Activated naive CD4-positive, alpha-beta T cell treated with anti-CD3 and anti-CD28 coated beads, Interleukin-2, amount 10 ng/mL, durations not matched to agents 7 days and 5 days (primary cell): ENCODE results near the gene P2RY14.

Experiments
- CTCF ChIA-PET: fragments of 350-600 bp; sonication (Branson Sonifier 250); formaldehyde crosslinking; loops from one replicate; lab custom pipeline; 2021; ENCODE audit warnings: antibody characterized with exemption; lab: Charles Lee
- DNase-seq: peaks from one replicate; pipeline ENCODE4 v3.0.0-alpha.2; 2020
- H3K27ac Mint-ChIP-seq: one replicate; pipeline ENCODE4 v1.8.0; 2021; ENCODE audit warnings: mild to moderate bottlenecking, moderate library complexity, mixed read lengths
- H3K27me3 Mint-ChIP-seq: one replicate; pipeline ENCODE4 v1.8.0; 2021; ENCODE audit warnings: mild to moderate bottlenecking, mixed read lengths
- H3K36me3 Mint-ChIP-seq: one replicate; pipeline ENCODE4 v1.8.0; 2021; ENCODE audit warnings: mixed read lengths
- H3K4me1 Mint-ChIP-seq: one replicate; pipeline ENCODE4 v1.8.0; 2021; ENCODE audit warnings: mixed read lengths
- H3K4me3 Mint-ChIP-seq: one replicate; pipeline ENCODE4 v1.8.0; 2021; ENCODE audit warnings: mild to moderate bottlenecking, moderate library complexity, mixed read lengths
- H3K9me3 Mint-ChIP-seq: one replicate; pipeline ENCODE4 v1.8.0; 2021; ENCODE audit warnings: mixed read lengths

The P2RY14 gene

GRCh38 chr3:151290673-151291072, 12.3 kb upstream of the P2RY14 start:
- DNase-seq = no peak
- CTCF ChIA-PET = interaction anchor here (1.5 kb wide), 1 partner anchor 128 kb away, joined by 4 read pairs; no protein-coding TSS in a partner anchor

GRCh38 chr3:151289445-151289844, 11.1 kb upstream of the P2RY14 start:
- Mint-ChIP-seq H3K9me3 (no peaks in the 10 kb centered on the region), H3K4me1 (peaks cover 8% of the 10 kb centered on the region), H3K27me3 (peaks cover 3% of the 10 kb centered on the region), H3K4me3 (no peak overlapping the region), H3K27ac (no peak overlapping the region), H3K36me3 (no peaks in the 10 kb centered on the region)
- no peak for DNase-seq
- CTCF ChIA-PET = interaction anchor here (1.0 to 1.3 kb wide), 3 partner anchors 9 to 121 kb away, joined by 3 to 5 read pairs (median 4); no protein-coding TSS in a partner anchor

More at GRCh38 chr3:151290673-151291072, 12.3 kb upstream of the P2RY14 start:
- Mint-ChIP-seq H3K27ac (no peak overlapping the region), H3K9me3 (no peaks in the 10 kb centered on the region), H3K4me3 (no peak overlapping the region), H3K27me3 (peaks cover 10% of the 10 kb centered on the region), H3K4me1 (peaks cover 2% of the 10 kb centered on the region), H3K36me3 (no peaks in the 10 kb centered on the region)

- no peaks in the 10 kb centered on the region for H3K36me3 Mint-ChIP-seq
- no peaks in the 10 kb centered on the region for H3K9me3 Mint-ChIP-seq
- CTCF ChIA-PET = interaction anchor here (0.8 to 2.0 kb wide), 6 partner anchors 19 to 552 kb away, joined by 3 to 9 read pairs (median 4); no protein-coding TSS in a partner anchor
- H3K27ac Mint-ChIP-seq = no peak overlapping the region
- H3K4me1 Mint-ChIP-seq = peaks cover 31% of the 10 kb centered on the region
- no peak for DNase-seq
- H3K27me3 Mint-ChIP-seq = no peaks in the 10 kb centered on the region
- no peak overlapping the region for H3K4me3 Mint-ChIP-seq
These were observed 7.6 kb upstream of the P2RY14 start for GRCh38 chr3:151285940-151286339.

- CTCF ChIA-PET = interaction anchor here (0.7 to 2.2 kb wide), 10 partner anchors 15 to 138 kb away, joined by 3 to 29 read pairs (median 4); no protein-coding TSS in a partner anchor
- DNase-seq = peak; percentile 31
- no peaks in the 10 kb centered on the region for H3K27me3 Mint-ChIP-seq
- H3K36me3 Mint-ChIP-seq = no peaks in the 10 kb centered on the region
- H3K4me1 Mint-ChIP-seq = peaks cover 40% of the 10 kb centered on the region
- H3K4me3 Mint-ChIP-seq = no peak overlapping the region
- H3K9me3 Mint-ChIP-seq = no peaks in the 10 kb centered on the region
- peak overlapping the region; percentile 78 for H3K27ac Mint-ChIP-seq
These were observed 5.6 kb upstream of the P2RY14 start for GRCh38 chr3:151283907-151284461.

- Mint-ChIP-seq H3K36me3 (no peaks in the 10 kb centered on the region), H3K4me3 (no peak overlapping the region), H3K27ac (peak overlapping the region; percentile 72), H3K27me3 (no peaks in the 10 kb centered on the region), H3K4me1 (peaks cover 46% of the 10 kb centered on the region), H3K9me3 (no peaks in the 10 kb centered on the region)
- no peak for DNase-seq
- CTCF ChIA-PET = interaction anchor here (1.0 to 2.2 kb wide), 5 partner anchors 15 to 114 kb away, joined by 3 to 29 read pairs (median 6); no protein-coding TSS in a partner anchor
These were observed 5.0 kb upstream of the P2RY14 start for GRCh38 chr3:151283387-151283786.

- no peak for DNase-seq
- no peaks in the 10 kb centered on the region for H3K9me3 Mint-ChIP-seq
- CTCF ChIA-PET = interaction anchor here (0.8 to 8.3 kb wide), 13 partner anchors 14 to 556 kb away, joined by 3 to 201 read pairs (median 4); no protein-coding TSS in a partner anchor
- no peak overlapping the region for H3K4me3 Mint-ChIP-seq
- H3K36me3 Mint-ChIP-seq = no peaks in the 10 kb centered on the region
- H3K4me1 Mint-ChIP-seq = peaks cover 51% of the 10 kb centered on the region
- H3K27ac Mint-ChIP-seq = peak overlapping the region; percentile 72
- H3K27me3 Mint-ChIP-seq = no peaks in the 10 kb centered on the region
These were observed 4.6 kb upstream of the P2RY14 start for GRCh38 chr3:151282921-151283320.

- no peaks in the 10 kb centered on the region for H3K36me3 Mint-ChIP-seq
- peaks cover 57% of the 10 kb centered on the region for H3K4me1 Mint-ChIP-seq
- H3K27ac Mint-ChIP-seq = no peak overlapping the region
- no peaks in the 10 kb centered on the region for H3K9me3 Mint-ChIP-seq
- DNase-seq = no peak
- CTCF ChIA-PET = interaction anchor here (0.8 to 8.3 kb wide), 16 partner anchors 13 to 557 kb away, joined by 3 to 201 read pairs (median 4); no protein-coding TSS in a partner anchor
- H3K4me3 Mint-ChIP-seq = no peak overlapping the region
- no peaks in the 10 kb centered on the region for H3K27me3 Mint-ChIP-seq
These were observed 3.5 kb upstream of the P2RY14 start for GRCh38 chr3:151281671-151282324.

- peak; percentile 47 for DNase-seq
- peak overlapping the region; percentile 25 for H3K4me3 Mint-ChIP-seq
- H3K4me1 Mint-ChIP-seq = peaks cover 48% of the 10 kb centered on the region
- peak overlapping the region; percentile 86 for H3K27ac Mint-ChIP-seq
- H3K36me3 Mint-ChIP-seq = no peaks in the 10 kb centered on the region
- H3K9me3 Mint-ChIP-seq = no peaks in the 10 kb centered on the region
- CTCF ChIA-PET = interaction anchor here (0.6 to 8.3 kb wide), 4 partner anchors 20 to 107 kb away, joined by 3 to 167 read pairs (median 4); no protein-coding TSS in a partner anchor
- H3K27me3 Mint-ChIP-seq = no peaks in the 10 kb centered on the region
These were observed 1.7 kb downstream of the P2RY14 start for GRCh38 chr3:151276687-151277042.

GRCh38 chr3:151276038-151276686, 2.2 kb downstream of the P2RY14 start:
- CTCF ChIA-PET = interaction anchor here (0.6 to 8.3 kb wide), 6 partner anchors 42 to 107 kb away, joined by 3 to 167 read pairs (median 4); no protein-coding TSS in a partner anchor
- H3K4me1 Mint-ChIP-seq = peaks cover 48% of the 10 kb centered on the region
- H3K36me3 Mint-ChIP-seq = no peaks in the 10 kb centered on the region
- no peaks in the 10 kb centered on the region for H3K9me3 Mint-ChIP-seq
- no peaks in the 10 kb centered on the region for H3K27me3 Mint-ChIP-seq
- no peak overlapping the region for H3K4me3 Mint-ChIP-seq
- no peak for DNase-seq
- peak overlapping the region; percentile 86 for H3K27ac Mint-ChIP-seq

- H3K27me3 Mint-ChIP-seq = no peaks in the 10 kb centered on the region
- no peak overlapping the region for H3K27ac Mint-ChIP-seq
- no peak overlapping the region for H3K4me3 Mint-ChIP-seq
- no peaks in the 10 kb centered on the region for H3K9me3 Mint-ChIP-seq
- no peaks in the 10 kb centered on the region for H3K36me3 Mint-ChIP-seq
- H3K4me1 Mint-ChIP-seq = peaks cover 51% of the 10 kb centered on the region
- CTCF ChIA-PET = interaction anchor here (0.9 to 8.3 kb wide), 5 partner anchors 47 to 106 kb away, joined by 3 to 167 read pairs (median 4); no protein-coding TSS in a partner anchor
- no peak for DNase-seq
These were observed 3.3 kb downstream of the P2RY14 start for GRCh38 chr3:151275091-151275490.

GRCh38 chr3:151269631-151270030, 8.7 kb downstream of the P2RY14 start:
- Mint-ChIP-seq H3K4me3 (no peak overlapping the region), H3K36me3 (no peaks in the 10 kb centered on the region), H3K27ac (no peak overlapping the region), H3K9me3 (no peaks in the 10 kb centered on the region), H3K27me3 (peaks cover 11% of the 10 kb centered on the region), H3K4me1 (peaks cover 27% of the 10 kb centered on the region)
- no peak for DNase-seq
- CTCF ChIA-PET = interaction anchor here (4.4 kb wide), 1 partner anchor 42 kb away, joined by 31 read pairs; no protein-coding TSS in a partner anchor

GRCh38 chr3:151268267-151269235, 9.8 kb downstream of the P2RY14 start:
- Mint-ChIP-seq H3K9me3 (no peaks in the 10 kb centered on the region), H3K36me3 (no peaks in the 10 kb centered on the region), H3K4me1 (peaks cover 24% of the 10 kb centered on the region), H3K4me3 (peak overlapping the region; percentile 5), H3K27ac (peak overlapping the region; percentile 86), H3K27me3 (peaks cover 12% of the 10 kb centered on the region)
- CTCF ChIA-PET = interaction anchor here (0.9 to 4.4 kb wide), 9 partner anchors 9 to 101 kb away, joined by 3 to 31 read pairs (median 3); partner anchors contain the start of gene P2RY14
- peak; percentile 59 for DNase-seq

- CTCF ChIA-PET = interaction anchor here (0.9 to 4.4 kb wide), 5 partner anchors 14 to 60 kb away, joined by 3 to 31 read pairs (median 5); no protein-coding TSS in a partner anchor
- H3K36me3 Mint-ChIP-seq = no peaks in the 10 kb centered on the region
- H3K4me1 Mint-ChIP-seq = peaks cover 24% of the 10 kb centered on the region
- H3K4me3 Mint-ChIP-seq = no peak overlapping the region
- H3K27ac Mint-ChIP-seq = no peak overlapping the region
- no peaks in the 10 kb centered on the region for H3K9me3 Mint-ChIP-seq
- peaks cover 12% of the 10 kb centered on the region for H3K27me3 Mint-ChIP-seq
- DNase-seq = no peak
These were observed 11.3 kb downstream of the P2RY14 start for GRCh38 chr3:151267066-151267465.
